ENCODE results near the gene ACTRT2.

Gene ACTRT2

DNA sequence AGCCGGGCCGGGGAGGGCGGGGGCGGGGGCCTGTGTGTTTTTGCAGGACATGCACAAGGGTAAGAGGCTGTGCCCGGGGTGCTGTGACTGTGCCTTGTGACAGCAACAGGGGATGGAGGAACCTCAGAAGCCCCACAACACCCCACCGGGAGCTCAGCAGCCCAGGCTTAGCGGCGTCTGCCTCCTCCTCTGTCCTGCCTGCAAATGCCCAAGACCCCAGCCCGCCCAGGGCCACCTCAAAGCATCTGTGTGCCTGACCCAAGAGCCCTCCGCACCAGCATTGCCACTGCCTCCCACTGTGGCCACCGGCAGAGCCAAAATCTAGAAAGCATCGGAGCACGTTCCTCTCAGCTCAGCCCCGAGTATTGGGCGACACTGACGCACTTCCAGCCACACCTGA, 2.7 kb upstream of the ACTRT2 start:
- DNase-seq: no peak

- no peak for DNase-seq
Observed at GRCh38 chr1:3019007-3019515, 2.2 kb upstream of the ACTRT2 start.

DNA sequence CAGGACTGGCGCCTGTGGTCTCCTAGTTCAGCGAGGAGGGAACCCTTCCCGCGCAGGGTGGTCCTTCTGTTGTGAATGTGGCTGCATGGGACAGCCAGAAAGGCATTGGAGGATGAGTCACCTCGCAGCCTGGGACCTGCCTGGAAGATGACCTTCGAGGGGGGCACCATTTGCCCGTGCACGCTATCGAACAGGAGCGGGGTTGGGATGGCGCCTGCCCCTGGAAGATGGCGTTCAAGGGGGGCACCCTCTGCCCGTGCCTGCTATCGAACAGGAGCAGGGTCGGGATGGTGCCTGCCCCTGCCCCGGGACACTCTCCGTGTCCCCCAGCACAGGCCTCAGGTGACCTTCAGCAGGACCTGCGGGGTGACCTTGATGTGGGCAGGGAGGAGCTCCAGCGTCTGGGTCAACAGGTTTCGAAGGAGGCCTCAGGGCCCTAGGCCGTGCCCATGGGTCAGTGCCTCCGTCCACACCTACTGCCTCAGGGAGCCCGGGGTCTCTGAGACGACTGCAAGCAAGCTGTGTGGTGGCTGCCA, 1.7 kb upstream of the ACTRT2 start:
- DNase-seq: no peak

- no peak for DNase-seq
Observed at GRCh38 chr1:3020263-3020909, 881 bp upstream of the ACTRT2 start.

- DNase-seq: no peak
Observed at GRCh38 chr1:3021801-3022401, 634 bp downstream of the ACTRT2 start.

GRCh38 chr1:3022511-3022973, 1.3 kb downstream of the ACTRT2 start:
- DNase-seq: no peak

GRCh38 chr1:3022976-3023375, 1.7 kb downstream of the ACTRT2 start:
- no peak for DNase-seq

DNA sequence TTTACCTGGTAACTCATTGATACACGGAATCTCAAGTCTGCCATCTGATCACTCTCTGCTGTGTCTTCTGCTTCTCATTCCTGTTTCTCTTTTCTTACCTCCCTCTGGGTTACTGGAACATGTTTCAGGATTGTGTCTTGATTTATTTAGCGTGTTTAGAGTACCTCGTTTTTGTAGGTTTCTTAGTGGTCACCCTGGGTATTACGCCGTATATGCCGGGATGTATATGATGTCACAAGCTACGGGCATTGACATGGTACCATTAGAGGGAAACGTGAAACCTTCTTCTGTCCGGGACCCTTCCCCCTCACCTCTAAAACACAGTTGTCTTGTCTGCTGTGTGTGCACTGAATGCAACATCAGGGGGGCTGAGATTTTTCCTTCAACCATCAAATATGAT, 2.8 kb downstream of the ACTRT2 start:
- no peak for DNase-seq

DNA sequence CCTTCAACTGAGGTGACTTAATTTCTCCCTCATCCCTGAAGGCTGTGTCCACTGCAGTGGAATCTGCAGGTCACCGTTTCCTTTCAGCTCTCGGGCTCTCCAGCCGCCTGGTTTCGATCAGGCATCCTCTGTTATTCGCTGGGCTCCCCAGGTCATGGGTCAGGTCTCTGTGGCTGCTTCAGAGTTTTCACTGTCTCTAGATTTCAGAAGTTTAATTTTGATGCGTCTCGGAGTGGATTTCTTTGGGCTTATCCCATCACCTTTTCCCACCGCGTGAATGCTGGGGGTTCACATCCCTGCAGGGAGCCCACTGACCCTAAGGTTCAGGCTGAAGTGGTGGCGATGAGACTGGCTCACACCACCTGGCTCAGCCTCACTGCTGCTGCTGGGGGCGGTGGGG, 3.3 kb downstream of the ACTRT2 start:
- no peak for DNase-seq

DNA sequence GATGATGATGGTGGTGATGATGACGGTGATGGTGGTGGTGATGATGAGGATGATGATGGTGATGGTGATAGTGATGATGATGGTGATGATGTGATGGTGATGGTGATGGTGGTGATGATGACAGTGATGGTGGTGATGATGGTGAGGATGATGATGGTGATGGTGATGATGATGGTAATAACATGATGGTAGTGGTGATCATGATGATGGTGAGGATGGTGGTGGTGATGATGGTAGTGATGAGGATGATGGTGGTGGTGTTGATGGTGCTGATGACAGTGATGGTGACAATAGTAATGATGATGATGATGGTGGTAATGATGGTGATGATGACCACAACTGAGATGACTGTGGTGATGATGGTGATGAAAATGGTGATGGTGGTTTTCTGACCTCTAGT, 4.9 kb downstream of the ACTRT2 start:
- DNase-seq: no peak

- DNase-seq: no peak
Observed at GRCh38 chr1:3026581-3027391, 5.5 kb downstream of the ACTRT2 start.

GRCh38 chr1:3027611-3028371, 6.5 kb downstream of the ACTRT2 start:
- no peak for DNase-seq

GRCh38 chr1:3028531-3029282, 7.4 kb downstream of the ACTRT2 start:
- DNase-seq: no peak

DNA sequence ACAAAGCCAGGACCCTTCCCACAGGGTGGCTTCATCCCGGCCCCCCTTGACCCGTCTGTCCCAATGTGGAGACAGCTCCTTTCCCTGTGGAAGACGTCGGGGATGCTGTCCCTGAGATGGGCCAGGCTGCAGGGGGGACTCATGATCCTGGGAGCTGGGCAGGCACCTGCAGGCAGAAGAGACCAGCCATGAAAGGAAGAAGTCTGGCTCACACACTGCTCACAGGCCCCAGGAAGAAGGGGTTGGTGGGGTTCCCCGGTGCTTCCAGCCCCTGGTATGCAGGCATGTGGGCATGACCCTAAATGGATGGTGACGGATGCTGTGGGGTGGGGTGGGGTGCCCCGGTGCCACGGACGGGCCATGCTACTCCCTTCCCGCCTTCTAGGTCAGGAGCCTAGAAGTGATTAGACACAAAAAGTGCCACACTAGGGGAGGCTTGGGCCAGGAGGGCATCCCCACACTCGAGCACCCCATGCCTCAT, 8.3 kb downstream of the ACTRT2 start:
- no peak for DNase-seq

DNA sequence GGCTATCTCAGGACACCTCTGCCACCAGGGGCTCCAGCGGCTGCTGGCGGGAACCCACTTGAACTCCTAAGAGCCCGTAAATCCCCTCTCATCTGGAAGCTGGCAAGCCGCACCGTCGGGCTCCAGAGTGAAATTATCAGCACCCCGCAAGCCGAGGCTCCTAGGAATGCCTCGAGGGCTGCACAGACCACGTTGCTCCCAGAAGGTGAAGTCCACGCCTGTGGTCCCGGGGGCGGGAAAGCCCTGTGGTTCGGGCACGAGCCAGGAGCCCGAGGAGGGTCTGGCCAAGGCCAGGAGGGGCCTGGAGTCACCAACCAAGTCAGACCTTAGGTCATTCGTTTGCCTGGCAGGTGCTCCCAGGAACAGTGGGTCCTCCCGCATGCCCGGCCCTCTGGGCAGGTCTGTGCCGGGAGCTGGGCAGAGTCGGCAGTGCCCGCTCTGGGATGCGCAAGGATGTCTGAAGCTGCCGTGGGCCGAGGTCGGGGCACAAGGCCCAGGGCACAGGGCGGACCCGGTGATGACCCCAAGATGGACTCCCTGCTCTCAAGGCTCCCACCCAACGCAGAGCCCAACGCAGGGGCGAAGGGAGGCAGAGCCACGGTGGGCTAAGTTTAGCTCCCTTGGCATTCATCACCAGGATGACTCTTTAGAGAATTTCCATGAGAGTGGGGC, 8.9 kb downstream of the ACTRT2 start:
- DNase-seq: no peak

GRCh38 chr1:3030663-3031381, 9.6 kb downstream of the ACTRT2 start:
- DNase-seq: no peak

DNA sequence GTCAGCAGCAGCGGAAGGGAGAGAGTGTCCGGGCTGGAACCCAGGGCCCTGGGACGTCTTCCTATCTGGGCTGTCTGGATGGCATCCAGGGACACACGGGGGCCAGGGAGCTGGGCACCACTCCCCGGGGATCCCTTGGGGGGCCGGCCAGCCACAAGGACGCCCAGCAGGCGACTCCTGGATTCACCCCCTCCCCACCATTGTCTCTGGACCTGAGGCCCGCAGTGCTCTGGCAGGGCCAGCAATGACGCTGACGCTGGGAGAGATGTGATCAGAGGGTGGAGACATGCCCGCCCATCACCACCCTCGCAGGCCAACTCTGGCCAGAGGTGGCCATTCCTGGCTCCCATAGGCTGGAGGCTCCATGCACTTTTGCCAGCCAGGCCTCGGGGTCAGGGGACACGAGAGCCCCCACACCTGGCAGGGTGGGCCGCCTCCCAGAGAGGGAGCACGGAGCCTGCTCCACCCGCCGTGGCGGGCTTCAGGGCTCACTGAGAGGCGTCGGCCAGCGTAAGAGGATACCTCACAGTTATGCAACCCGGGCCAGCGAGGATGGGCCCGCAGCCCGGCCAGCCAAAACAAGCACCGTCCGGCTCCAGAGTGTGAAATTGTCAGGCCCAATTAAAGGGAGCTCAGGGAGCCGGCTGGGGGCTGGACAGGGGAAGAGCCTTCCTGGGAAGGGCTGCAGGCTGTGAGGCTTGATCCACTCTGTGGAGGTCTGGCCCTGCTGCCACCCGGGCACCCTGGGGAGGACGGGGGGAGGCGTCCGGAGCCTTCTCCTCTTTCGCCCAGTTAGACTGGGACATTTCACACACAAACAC, 10.3 kb downstream of the ACTRT2 start:
- DNase-seq: no peak

- DNase-seq: no peak
Observed at GRCh38 chr1:3032371-3033039, 11.2 kb downstream of the ACTRT2 start.

Measured in stimulated activated CD4-positive, alpha-beta T cell treated with anti-CD3 and anti-CD28 coated beads, Interleukin-1b, Interleukin-23, amount 100 ng/mL, for 48 hours (primary cell).